Stimulated activated CD4-positive, alpha-beta T cell treated with anti-CD3 and anti-CD28 coated beads, Interleukin-4, amount 100 ng/mL, for 48 hours (primary cell): Measurements from ENCODE around the gene GPANK1.

Experiments used
- DNase-seq, 2 donors: peaks; one replicate each; pipeline ENCODE4 v3.0.0-alpha.2; 2020; ENCODE audit warnings: low read depth in 2 of 2

The GPANK1 gene

DNA sequence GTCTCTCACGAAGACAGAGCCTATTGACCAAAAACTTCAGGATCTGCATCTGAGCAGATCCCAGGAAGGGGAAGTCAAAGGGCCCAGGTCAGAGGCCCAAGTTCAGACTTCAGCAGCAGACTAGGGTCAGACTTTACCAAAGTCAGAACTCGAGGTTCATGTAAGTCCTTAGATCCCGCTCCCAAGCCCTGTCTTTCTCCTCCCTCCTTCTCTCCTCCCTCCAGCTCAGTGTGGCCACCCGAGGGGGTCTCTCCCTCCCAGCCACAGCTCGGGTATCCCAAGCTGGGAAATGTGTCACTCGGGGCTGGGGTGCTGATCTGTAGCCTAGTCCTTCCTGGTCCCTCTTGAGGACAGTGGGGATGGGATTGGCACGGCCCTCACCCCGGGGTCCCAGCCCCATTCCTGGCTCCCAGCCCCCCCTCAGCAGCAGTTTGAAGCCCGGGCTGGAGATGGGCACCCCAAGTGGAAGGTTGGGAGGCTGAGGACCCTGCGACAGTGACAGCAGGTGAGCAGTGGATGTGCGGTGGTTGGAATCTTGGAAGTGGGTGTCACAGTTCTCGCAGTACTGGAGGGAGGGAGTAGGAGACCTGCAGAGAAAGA, 2.6 kb downstream of the GPANK1 start:
- no peak for DNase-seq

DNA sequence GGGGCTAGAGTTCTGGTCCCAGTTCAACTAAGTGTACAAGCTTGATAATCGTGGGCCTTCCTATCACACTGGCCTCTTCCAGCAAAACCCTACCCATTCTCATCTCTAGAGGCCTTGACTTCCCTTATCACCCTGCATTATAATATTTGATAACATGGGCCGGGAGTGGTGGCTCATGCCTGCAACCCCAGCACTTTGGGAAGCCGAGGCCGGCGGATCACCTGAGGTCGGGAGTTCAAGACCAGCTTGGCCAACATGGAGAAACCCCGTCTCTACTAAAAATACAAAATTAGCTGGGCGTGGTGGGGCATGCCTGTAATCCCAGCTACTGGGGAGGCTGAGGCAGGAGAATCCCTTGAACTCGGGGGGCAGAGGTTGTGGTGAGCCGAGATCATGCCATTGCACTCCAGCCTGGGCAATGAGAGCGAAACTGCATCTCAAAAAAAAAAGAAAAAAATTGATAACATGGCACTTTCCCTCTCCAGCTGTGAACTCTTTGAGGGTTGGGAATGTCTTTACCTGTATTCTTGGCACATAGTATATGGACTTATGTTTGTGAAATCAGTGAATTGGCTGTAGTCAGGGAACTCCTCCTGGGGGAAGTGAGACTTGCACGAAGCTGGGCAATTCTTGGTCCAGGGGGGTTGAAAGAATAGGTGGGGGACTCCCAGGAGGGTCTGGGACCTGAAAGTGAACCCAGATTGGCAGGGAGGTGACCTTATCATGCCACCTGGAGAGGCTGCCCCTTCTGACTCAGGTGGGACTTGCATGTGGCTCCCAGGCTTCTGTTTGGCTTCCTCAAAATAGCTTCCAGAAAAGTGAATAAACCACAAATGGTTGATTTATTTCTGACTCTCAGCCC, 3.3 kb downstream of the GPANK1 start:
- DNase-seq: no peak

DNA sequence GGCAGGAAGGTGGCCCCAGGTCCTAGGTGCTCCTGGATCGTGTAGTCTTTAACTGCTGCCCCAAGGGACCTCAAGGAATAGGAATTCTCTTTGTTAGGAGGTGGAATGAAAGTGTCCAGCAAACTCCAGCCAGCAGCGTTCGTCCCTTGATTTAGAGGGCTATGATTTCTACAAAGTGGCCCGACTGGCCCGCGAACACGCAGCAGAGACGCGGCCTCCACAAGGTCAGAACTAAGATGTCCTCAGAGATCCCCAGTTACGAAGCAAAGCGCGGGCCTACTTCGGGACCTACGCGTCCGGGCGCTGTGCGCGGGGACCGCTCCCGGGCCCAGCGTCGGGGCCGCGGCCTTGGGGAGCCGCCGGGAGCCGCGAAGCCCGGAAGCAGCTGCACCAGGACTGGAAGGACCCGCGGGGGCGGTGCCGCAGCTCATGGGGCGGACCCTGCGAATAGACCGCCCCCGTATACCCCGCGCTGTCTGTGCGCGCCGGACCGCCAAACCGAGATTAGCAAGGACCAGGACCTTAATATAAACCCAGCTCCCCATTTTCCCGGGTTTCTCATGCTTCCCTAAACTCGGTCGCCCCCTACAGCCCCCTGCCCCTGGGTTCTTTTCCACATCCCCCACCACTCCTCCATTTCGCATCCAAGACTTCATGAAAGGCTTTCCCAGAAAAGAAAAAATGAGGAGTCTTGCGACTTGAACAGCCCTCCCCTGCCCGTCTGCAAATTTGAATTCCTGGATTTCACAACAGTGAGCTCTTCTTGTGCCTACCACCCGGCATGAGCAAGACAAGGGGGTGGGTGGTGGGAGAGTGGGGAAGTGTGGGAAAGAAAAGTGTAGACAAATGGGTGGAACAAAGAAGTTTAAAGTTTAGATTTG, 4.2 kb downstream of the GPANK1 start, which contains the start of gene C6orf47:
TSS of gene C6orf47 (minus strand) at position 398 of the 881 bp plus-strand sequence. CDS start 831 bp downstream, outside the sequence.
- peak; percentile 54 to 78 for DNase-seq

DNA sequence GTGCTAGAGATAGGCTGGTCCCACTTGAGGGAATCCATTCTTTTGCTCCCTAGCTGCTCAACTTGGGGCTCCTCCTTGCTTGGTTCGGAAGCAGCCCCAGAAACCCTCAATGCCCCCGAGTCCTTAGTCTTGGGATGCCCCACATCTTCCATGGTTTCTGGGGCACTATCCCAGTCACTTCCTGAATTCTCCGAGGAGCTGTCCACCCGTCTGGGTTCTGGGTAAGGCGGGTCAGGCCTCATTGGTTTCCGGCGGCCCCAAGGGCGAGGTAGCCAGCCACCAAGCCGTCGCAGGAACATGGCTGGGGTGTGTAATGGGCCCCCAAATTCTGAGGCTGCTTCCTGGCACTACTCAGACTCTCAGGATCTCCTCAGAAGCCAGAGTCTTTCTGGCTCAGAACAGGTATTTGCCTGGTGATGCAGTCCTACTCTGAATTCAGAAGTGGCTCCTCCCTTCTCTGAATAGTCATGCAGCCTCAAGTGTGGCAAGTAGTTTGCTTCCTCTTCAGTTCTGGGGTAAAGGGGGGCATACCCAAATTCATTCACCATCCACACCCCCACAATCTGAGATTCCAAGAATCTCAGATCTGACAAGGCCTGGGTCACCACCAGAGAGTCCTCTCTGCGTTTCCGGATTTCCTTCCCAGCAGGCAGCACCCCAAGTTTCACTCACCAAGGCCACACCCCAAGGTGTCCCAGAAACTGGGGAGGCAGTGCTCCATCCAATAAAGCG, 5.0 kb downstream of the GPANK1 start:
- peak in 1 of 2 donors; percentile 34 for DNase-seq

DNA sequence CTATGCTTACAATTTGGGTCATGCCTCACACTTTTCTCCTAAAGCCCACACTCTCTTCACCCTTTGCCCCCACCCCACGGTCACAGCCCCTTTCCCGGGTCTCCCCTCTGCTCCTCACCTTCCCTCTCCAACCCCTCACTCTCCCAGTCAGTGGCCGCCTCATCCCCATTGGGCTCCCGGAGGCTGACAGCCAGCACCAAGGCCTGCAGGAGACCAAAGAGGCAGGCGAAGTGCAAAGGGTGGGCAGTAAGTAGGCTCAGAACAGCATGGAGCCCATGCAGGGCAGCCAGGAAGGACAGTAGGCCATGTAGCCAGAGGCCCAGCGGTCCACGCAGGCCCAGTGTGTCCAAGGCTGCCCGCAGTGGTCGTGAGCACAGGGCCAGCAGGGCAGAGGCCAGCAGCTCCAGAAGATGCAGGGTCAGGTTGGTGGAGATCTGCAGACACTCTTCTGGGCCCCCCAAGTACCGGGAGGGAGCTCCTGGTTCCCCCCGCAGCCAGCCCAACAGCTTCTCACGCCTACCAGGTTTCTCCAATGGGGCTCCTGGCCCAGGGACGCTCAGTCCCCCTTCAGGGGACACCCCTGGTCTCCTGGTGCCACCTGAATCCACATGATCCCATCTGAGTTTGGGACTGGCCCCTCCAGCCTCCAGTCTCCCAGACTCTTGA, 5.7 kb downstream of the GPANK1 start:
- DNase-seq: no peak

DNA sequence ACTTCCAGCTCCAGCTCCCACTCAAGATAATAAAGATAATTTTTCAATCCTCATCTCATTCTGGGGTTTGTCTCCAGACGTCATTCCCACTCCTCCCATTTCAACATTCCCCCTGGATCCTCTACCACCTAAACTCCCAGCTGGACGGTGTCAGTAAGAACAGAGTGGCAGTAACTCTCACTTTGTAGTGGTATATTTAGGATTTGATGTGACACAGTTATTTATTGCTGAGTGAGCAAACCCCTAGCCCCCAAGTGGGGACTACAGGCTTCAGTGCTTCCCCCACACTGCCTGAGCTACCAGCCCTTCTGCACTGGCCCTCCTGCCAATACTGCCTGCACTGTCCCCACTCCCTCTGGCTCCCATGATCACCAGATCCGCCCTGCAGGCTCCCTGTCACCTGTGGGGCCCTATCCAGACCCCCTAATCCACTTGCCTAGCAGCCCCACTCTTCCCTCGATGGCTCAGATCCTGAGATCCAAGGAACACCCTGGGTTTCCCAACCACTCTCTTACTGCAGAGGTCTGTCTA, 6.6 kb downstream of the GPANK1 start:
- no peak for DNase-seq

DNA sequence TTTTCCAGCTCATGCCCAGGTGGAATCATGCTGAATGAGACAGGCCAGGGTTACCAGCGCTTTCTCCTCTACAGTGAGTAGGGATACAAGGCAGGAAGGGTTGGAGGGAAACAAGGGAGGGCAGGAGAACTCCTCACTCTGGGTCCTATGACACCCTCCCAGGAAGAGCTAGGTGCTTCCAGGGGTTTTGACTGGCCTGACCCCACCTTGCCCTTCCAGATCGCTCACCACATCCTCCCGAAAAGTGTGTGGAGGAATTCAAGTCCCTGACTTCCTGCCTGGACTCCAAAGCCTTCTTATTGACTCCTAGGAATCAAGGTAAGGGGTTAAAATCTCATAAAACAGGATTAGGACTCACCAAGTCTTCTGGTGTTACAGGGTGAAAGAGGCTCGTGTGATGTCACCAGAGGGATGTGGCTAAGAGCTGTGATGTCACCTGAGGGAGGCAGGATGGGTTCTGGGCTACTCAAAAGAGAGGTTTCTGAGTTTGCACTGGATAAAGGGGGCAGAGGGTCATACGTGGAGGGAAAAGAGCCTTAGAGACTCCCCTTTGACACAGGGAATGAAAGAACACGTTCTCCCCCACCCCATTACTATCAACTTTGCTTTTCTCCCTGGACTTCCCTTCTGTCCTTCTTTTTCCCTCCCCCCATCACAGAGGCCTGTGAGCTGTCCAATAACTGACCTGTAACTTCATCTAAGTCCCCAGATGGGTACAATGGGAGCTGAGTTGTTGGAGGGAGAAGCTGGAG, 7.2 kb downstream of the GPANK1 start:
- DNase-seq: no peak

DNA sequence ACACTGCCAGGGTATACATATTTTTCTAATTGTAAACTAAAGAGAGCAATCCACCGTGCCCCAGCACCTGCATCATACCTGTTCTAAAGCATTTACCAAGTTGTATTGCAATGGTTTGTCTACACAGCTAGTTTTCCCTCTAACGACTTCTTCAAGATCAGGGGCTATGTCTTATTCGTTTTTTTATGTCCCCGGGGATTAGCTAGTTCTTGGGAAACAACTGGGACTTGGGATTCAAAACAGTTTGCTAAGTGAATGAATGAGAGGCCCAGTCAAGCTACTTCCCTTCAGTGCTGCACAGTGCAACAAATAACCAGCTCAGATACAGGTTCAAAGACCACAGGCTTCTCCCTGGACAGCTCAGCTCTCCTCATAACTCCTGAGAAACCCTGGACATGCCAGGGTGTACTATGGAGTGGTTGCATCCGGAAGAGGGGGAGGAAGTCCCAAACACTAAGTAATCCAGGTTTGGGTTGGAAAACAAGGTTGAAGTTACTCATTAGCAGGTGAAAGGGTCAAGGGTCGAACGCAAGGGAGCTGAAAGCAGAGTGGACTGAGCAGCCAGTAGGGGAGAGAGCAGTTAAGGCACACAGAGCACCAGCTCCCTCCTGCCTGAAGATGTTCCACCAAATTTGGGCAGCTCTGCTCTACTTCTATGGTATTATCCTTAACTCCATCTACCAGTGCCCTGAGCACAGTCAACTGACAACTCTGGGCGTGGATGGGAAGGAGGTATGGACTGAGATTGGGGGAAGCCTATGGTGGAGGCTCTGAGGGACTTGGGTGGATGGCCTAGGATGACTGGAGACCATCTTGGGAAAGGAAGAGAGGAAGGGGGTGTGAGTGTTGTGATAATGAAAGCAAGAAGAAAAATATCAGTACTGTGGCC, 9.2 kb downstream of the GPANK1 start, which contains the start of gene APOM:
TSS of gene APOM (plus strand) at position 546 of the 889 bp plus-strand sequence. CDS start at position 619, 73 bp downstream.
- no peak for DNase-seq

DNA sequence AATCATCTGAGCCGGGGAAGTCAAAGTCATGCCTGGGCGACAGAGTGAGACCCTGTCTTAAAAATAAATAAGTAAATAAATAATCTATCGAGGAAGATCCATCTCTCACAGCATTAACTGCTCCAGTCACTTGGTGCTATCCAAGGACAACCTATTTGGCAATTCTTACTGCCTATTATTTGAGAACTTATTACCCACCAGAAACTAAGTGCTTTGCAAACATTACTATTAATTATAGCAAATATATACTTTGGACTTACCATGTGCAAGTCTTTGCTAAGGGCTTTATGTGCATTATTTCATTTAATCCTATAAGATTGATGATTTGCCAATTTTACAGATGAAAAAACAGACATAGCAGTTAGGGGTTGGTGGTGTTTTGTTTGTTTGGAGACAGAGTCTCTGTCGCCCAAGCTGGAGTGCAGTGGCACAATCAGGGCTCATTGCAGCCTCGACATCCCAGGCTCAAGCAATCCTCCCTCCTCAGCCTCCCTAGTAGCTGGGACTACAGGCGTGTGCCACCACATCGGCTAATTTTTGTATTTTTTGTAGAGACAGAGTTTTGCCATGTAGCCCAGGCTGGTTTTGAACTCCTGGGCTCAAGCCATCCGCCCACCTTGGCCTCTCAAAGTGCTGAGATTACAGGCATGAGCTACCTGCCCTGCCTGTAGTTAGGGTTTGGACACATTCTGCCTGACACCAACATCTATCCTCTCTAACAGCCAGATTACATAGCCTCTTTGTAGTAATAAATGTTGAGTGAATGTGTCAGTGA, 10.0 kb downstream of the GPANK1 start:
- DNase-seq: no peak

DNA sequence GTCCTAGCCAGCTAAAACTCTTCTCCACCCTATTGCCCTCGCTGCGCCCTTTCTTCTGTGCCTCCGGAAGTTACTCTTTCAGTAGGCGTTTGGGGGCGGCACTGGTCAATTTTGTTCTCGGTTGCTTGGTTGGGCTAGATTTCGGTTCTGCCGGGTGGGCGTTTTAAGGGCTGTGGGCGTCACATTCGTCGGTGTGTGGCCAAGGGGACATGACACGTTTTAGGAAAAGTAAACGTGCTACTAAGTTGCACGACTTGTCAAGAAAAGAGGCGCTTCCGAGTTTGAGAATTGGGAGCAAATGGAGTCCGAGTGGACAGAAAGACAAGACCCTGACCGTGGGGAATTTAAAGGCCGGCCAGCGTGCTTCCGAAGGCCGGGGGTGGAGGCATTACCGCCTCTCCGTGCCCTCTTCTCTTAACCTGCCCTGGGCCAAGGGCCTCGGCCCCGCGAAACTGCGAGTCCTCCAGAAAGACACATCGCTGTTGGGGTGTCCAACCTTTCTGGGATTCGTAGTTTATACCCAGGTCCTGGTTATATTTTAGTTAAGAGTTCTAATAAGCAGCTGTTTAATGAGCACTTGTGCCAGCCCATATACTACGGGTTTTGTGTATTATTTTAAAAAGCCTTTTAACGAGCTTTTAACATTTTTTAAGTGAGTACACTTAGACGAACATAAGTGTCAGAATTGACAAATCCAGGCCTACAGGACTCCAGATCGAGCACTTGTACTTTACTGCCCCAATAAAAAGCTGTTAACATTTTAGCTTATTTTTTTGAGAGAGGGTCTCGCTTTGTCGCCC, 11.7 kb downstream of the GPANK1 start:
- peak in 1 of 2 donors; percentile 83 for DNase-seq

DNA sequence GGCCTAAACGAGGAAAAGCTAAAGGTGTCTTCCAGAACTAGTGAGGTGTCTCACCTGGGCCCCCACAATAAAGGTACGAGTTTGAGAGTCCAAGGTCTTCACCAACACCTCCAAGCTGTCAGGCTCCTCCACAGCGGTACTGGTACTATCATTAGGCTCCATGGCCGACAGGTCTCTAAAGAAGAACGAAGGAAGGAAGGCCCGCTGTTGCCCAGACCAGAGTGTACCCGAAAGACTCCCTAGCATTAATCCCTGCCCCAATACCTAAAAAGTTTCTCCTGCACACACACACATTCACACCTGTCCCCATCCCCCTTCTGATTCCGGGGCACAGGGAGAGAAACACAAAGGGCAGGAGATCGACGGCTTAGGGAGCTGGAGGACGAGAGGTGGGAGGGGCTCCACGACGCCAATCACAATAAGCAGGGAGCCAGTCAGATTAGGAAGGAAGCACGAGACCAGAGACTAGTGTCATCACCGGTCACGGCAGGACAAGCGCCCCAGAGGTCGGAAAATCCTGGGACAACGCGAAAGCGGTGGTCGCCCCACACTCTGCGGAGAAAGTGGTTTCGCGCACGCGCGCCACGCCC, 13.1 kb downstream of the GPANK1 start:
- no peak for DNase-seq

DNA sequence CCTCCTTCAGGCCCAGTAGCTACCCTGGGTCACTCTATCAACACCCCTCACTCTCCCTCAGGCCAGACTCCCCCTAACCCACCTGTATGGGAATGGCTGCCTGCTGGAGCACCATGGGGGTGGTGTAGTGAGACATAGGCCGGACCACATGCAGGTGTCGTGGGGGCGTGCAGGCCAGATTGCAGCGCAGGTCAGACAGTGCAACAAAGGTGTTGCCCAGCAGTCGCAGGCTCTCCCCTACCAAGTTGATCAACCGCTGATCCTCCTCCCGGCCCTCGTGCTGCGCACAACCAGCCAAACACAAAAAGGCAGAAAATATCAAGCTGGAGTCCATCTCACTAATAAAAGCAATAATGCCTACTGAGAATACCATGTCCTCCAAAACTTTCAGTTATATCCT, 19.5 kb downstream of the GPANK1 start:
- DNase-seq: no peak

DNA sequence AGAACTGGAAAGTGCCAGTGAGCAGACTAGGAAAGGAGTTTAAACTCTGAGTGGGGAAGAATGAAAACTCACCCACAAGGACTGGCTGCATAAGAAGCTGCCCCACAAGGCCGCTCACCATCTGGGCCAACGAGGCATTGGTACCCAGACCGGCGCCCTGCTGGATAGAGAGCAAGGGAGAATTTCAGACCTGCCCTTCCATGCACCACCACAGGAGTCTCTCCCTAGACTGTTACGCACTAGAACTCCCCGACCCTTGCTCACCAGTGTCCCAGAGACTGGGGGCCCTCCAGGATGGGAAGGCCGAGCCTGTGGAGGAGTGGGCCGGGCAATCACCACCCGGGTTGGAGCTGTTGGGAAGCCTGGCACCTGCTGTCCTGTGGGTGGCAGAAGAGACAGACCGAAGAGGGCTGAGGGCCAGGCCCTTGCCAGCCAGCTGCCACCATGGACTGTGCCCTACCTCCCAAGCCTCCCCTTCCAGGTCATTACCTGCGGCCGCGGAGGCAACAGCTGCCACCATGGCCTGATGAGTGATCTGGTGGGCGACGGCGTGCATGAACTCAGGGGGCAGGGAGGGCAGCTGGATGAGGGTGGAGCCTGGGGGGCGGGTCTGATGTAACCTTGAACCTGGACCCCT, 20.9 kb downstream of the GPANK1 start:
- DNase-seq: no peak

DNA sequence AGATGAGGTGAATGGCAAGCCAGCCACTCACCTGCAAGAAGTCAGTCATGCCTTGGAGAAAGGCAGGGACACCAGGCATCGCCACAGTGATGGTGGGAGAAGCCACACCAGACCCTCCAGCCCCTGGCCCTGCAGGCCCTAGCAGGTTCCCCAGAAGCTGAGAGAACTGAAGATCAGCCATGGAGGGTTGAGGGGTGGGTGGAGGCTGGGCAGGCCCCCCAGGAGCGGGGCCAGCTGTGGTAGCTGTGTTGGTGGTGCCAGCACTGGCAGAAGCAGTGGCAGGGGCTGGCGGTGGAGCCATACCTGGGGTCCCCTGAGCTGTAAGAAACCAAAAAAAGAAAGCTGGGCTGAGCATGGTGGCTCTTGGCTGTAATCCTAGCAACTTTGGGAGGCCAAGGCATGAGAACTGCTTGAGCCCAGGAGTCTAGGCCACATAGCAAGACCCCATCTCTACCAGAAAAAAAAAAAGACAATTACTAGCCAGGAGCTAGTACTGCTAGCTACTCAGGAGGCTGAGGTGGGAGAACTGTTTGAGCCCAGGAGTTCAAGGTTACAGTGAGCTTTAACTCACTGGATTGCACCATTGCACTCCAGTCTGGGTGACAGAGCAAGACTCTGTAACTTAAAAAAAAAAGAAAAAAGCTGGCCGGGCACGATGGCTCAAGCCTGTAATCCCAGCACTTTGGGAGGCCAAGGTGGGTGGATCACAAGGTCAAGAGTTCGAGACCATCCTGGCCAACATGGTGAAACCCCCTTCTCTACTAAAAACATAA, 21.8 kb downstream of the GPANK1 start:
- DNase-seq: no peak

DNA sequence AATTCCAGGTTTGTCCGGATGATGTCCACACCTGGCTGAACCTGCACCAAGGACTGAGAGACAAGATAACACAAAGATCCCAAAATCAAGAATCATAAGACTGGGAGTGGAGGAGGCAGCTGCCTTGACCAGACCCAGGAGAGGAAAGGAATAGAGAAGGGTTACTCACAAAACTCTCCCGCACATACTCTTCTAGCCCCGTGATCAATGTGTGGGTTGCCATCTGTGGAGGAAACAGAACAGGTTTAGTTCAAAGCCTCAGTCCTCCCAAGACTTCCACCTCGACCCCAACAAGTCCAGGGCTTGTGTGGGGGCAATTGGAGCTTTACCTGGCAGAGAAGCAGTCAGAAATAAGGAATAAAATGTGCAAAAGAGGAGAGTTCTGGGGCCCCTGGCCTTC, 23.4 kb downstream of the GPANK1 start:
- no peak for DNase-seq

DNA sequence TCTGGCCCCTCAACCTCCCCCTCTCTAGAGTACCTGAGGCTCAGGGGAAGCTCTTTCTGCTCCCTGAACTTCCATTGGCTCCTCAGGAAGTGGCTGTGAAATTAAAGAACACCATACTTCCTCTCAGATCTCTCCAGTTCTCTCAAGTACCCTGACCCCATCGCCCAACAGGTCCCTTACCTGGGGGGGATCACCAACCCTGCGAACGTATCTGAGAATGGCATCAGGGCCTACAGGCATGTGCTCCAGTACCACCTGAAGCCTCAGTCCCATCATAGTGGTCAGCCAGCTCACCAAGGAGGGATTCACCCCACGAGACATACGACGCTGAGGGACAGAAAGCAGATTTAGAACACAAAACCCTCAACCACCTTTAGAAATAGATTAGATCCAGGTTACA, 24.2 kb downstream of the GPANK1 start:
- no peak for DNase-seq
